HG03520 (cell line): Measurements from ENCODE around the gene ADAMTS12.

Experiments used
- ATAC-seq: cut with Tn5 transposase; IDR thresholded peaks from one replicate; pipeline ENCODE4 v1.9.1; 2021; ENCODE audit warnings: mild to moderate bottlenecking, moderate library complexity; ENCODE audit not compliant: unreplicated experiment

Gene ADAMTS12

GRCh38 chr5:33684496-33685159 is 207.2 kb downstream of the ADAMTS12 start:
- no peak for ATAC-seq

- ATAC-seq = no peak
Measured at GRCh38 chr5:33679791-33680190, 212.0 kb downstream of the ADAMTS12 start.

GRCh38 chr5:33675958-33676464 is 215.8 kb downstream of the ADAMTS12 start:
- peak; percentile 55 for ATAC-seq

DNA sequence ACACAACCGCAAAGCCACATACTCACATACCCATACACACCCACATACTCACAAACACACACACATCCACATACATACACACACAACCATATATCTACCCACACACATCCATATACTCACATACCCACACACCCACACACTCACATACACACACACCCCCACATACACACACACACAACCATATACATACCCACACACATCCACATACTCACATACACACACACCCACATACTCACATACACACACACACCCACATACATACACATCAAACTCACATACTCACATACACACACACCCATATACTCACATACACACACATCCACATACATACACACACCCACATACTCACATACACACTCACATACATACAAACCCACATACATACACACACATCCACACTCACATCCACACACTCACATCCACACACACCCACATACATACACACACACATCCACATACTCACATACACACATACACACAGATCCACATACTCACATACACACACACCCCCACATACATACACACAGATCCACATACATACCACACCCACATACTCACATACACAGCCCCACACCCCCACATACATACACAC is 220.0 kb downstream of the ADAMTS12 start:
- ATAC-seq = no peak

DNA sequence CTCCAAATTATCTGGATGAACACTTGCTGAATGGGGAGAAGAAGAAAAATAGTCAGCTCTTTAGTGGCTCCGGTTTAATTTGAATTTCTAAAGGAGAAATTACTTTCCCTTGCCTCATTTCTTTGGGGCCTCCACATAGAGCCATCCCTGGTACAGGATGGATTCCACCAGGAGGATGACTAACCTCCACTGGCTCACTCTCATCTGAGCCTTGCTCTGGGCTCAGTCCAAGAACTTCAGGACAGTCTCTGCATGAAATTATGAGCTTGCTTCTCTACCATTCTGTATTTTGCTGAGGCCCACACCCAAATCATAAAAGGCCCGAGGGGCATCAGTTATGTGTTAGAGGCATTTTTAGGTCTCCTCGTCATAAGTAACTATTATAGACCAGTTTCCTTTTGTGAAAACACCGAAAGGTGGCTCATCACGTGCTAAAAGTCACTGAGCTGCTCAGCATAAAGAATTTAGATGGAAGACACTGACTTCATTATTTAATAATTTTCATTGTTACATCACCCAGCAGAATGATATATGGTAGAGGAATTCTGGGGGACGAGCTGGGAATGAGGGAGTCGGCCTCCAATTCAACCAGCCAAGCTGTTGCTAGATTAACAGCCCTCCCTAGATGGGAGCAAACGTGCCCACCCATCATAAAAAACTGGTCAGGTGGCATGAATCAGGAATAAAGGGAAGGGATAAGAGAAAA is 228.9 kb downstream of the ADAMTS12 start:
- ATAC-seq = no peak

- no peak for ATAC-seq
Measured at GRCh38 chr5:33659526-33660169, 232.1 kb downstream of the ADAMTS12 start.

DNA sequence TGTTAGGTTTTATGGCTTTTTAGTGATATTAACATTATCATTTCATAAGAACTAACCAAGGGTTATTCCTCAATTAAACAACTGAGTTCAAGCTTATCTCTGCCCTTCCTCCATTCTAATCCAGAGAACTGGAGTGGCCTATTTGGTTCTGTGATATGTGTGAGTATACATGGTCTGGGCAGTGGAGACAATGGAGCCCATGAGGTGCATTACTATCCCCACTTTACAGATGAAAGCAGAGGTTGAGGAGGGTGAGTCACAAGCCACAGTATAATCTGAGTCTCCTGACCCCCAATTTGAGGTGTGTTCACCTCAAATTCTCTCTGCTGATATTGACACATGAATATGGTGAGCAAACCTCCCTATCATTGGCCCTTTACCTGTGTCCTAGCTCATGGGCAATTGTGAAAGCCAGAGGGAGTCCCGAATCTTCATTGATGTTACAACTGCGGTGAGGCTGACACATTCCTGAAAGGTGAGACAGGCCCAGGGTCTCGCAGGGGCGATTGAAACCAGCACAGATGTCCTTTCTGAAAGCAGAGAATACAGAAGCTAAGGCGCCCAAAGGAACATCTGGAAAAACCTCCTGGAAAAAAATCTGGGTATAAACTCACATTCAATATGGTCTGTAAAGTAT is 233.9 kb downstream of the ADAMTS12 start:
- no peak for ATAC-seq

GRCh38 chr5:33657176-33657575 is 234.6 kb downstream of the ADAMTS12 start:
- ATAC-seq = no peak

- ATAC-seq = no peak
Measured at GRCh38 chr5:33650911-33651310, 240.9 kb downstream of the ADAMTS12 start.

DNA sequence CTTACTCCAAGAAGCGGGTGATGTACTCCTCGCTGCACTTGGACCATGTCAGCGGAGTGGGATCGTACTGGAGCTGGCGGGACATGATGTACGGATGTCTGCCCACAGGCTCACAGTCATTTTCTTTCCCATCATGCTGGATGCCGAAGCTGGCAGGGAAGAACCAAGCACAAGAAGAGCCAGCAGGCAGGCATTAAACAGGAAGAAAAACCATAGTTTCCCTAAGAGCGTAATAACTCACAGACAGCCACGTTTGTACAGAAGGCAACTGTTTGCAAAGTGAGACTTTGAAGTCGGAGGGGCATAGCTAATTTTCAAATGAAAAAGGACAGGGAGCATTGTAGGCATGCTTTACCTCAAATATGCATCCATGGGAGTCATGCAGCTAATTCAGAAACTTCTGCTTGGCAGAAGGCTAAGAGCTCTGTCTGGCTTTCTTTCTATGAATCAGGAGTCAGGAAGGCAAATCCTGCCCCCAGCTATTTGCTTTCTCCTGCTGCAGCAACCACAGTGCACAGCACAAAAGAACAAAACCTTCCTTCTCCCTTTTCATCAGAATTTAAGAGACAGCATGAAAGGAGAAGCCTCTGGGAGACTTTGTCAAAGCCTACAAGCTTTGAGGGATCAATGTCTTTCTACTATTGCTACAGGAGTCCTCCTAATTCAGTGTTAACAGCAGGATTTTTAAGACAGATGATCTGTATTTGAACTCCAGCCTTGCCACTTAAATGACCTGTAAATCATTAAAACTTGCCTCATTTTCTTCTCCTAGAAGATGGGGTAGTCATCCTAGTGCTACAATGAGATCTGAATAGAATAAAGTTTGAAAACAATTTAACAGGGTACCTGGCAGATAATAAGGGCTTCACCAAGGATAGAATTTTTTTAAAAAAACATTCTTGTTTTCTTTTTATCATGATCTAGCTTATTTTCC is 242.0 kb downstream of the ADAMTS12 start:
- ATAC-seq = no peak

GRCh38 chr5:33641744-33642505 is 249.9 kb downstream of the ADAMTS12 start:
- no peak for ATAC-seq

DNA sequence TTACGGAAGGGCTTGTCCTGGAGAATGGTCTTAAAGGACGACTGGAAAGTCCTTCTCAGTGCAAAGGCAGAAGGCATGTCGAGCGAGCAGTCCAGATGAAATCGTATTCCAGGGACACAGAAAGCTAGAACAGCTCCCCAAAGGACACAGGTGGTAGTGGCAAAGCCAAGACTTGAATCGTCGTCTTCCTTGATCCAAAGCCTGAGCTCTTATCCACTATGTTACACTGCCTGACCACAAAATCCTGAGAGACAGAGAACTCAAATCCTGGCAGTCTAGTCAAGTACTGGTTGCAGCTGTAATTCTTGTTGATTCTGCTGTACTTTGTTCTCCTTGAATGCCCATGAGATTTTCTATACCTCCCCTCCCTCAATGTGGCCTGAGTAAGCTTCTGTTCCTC is 252.3 kb downstream of the ADAMTS12 start:
- no peak for ATAC-seq

DNA sequence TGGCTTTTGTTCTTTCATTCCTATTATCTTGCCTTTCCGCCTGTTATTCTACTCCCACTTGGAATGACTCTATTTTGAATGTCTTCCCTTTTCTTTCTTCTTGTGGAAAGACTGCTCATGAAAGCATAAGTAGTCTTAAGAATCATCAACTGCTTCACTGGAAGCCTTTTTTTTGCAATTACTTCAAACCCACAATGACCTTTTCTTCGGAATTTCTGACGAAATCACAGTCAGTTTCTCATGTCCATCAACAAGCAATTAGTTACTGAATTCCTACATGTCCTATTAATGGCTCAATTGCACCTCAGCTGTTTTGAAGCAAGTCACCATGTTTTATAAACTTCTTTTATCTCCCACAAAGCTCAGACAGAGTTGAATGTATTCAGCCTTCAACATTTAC is 254.8 kb downstream of the ADAMTS12 start:
- ATAC-seq = no peak

GRCh38 chr5:33635582-33635981 is 256.2 kb downstream of the ADAMTS12 start:
- no peak for ATAC-seq

DNA sequence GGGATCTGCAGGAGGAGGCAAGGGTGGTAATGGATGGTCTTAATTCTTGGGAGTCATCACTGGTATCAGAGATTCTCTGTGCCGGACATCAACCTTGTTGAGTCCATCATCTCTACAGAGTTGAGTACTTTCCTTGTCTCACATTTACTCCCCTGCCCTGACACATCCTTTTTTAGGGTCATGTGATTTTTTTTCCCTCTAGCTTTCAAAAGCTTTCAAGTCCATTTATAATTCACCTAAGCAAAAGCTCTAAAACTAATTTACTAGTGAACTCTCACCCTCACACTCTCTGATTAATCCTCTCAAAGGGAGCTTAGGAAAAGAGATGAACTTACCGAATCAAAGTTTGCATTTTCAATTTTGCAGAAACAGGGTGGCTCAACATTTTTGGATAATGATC is 258.1 kb downstream of the ADAMTS12 start:
- ATAC-seq = no peak

DNA sequence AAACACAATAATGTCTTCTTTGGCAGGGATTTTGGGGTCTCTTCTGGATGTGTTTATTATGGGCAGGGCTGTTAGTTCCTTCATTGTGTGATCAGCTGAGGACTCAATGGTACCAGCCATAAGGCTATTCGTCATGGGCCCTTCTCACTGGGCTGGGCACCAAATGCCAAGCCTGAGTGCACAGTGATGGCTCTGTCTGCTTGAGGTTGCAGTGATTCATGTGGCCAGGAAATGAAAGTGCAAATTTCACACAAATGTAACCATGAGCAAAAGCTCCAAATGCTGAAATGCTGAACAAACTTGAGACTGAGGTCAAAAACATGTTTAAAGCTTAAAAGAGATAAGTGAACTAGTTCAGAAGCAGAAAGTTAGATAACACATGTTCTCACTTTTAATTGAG is 260.0 kb downstream of the ADAMTS12 start:
- peak; percentile 61 for ATAC-seq

DNA sequence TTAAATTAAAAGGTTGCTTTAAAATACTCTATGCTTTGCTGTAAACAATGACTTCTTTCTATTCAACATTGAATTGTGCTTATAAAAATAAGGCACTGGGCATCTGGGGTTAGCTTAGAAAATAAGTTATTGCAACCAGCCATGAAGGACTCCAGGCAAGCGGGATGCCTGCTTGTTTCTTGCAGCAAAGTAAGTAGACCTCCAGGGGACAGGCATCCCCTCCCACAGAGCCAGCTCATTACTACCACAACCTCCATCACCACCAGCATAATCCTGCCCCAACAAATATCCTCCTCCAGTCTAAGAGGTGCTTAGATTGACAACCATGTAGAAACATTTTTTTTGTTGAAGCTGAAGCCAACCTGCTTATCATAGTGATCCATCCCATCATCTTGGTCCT is 260.7 kb downstream of the ADAMTS12 start:
- no peak for ATAC-seq

DNA sequence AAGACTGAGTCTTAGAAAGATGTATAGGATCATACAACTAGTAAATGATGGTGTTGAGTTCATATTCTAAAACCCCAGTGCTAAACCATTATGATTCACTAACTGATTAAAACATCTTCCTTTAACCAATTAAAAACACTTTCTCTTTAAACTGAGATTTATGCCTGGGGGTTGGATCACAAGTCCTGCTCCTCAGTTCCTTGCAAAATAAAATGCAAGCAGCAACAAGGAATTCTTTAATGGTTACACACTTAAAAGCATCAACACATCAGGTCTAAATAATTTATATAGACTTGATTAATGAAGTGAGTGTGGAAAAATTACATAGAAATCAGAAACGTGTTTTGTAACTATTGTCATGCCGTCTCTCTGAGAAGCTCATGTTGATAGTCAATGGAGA is 261.8 kb downstream of the ADAMTS12 start:
- no peak for ATAC-seq

GRCh38 chr5:33628796-33629195 is 263.0 kb downstream of the ADAMTS12 start:
- no peak for ATAC-seq
